Activated naive CD4-positive, alpha-beta T cell treated with anti-CD3 and anti-CD28 coated beads, Interleukin-2, amount 50 U/mL, for 24 hours (primary cell): Measurements from ENCODE around the gene CLIC2.
"Not testable (repeated sequence)": the region's sequence is repeated elsewhere in the genome, so short reads cannot be mapped to it uniquely, and the experiment has no call there.

ENCODE experiments used
- H3K27ac Mint-ChIP-seq: one replicate; pipeline ENCODE4 v1.8.0; 2021; ENCODE audit warnings: mild to moderate bottlenecking, mixed read lengths
- H3K27me3 Mint-ChIP-seq: one replicate; pipeline ENCODE4 v1.8.0; 2021; ENCODE audit warnings: mixed read lengths
- H3K36me3 Mint-ChIP-seq: one replicate; pipeline ENCODE4 v1.8.0; 2021; ENCODE audit warnings: mixed read lengths
- H3K4me1 Mint-ChIP-seq: one replicate; pipeline ENCODE4 v1.8.0; 2021; ENCODE audit warnings: mixed read lengths
- H3K4me3 Mint-ChIP-seq: one replicate; pipeline ENCODE4 v1.8.0; 2021; ENCODE audit warnings: mild to moderate bottlenecking, mixed read lengths
- H3K9me3 Mint-ChIP-seq: one replicate; pipeline ENCODE4 v1.8.0; 2021; ENCODE audit warnings: mixed read lengths

Gene CLIC2

GRCh38 chrX:155334486-155335336 lies at the start of gene CLIC2:
Gene CLIC2, minus strand, starts transcription at chrX:155334614. Its CDS starts 187 bp downstream, at chrX:155334427.
- no peaks in the 10 kb centered on the region for H3K36me3 Mint-ChIP-seq
- no peaks in the 10 kb centered on the region for H3K27me3 Mint-ChIP-seq
- H3K27ac Mint-ChIP-seq, result no peak within 1 kb of the TSS
- no peaks in the 10 kb centered on the region for H3K9me3 Mint-ChIP-seq
- H3K4me1 Mint-ChIP-seq, result no peaks in the 10 kb centered on the region
- H3K4me3 Mint-ChIP-seq, result no peak within 1 kb of the TSS

- not testable (repeated sequence) for H3K4me3 Mint-ChIP-seq, H3K27ac Mint-ChIP-seq, H3K9me3 Mint-ChIP-seq, H3K27me3 Mint-ChIP-seq, H3K36me3 Mint-ChIP-seq
- peaks cover 12% of the 10 kb centered on the region for H3K4me1 Mint-ChIP-seq
Observed at GRCh38 chrX:155382529-155382967, 48.1 kb upstream of the CLIC2 start.

- not testable (repeated sequence) for H3K36me3 Mint-ChIP-seq, H3K9me3 Mint-ChIP-seq, H3K4me3 Mint-ChIP-seq, H3K4me1 Mint-ChIP-seq, H3K27me3 Mint-ChIP-seq, H3K27ac Mint-ChIP-seq
Observed at GRCh38 chrX:155381843-155382528, 47.6 kb upstream of the CLIC2 start, which contains the start of gene F8A2. Gene F8A2, plus strand, starts transcription at chrX:155382095. Its CDS starts 20 bp downstream, at chrX:155382115.

- not testable (repeated sequence) for H3K27ac Mint-ChIP-seq, H3K36me3 Mint-ChIP-seq, H3K4me3 Mint-ChIP-seq, H3K27me3 Mint-ChIP-seq, H3K9me3 Mint-ChIP-seq, H3K4me1 Mint-ChIP-seq
Observed at GRCh38 chrX:155379802-155380201, 45.4 kb upstream of the CLIC2 start.

GRCh38 chrX:155373777-155374458 lies 39.5 kb upstream of the CLIC2 start:
- not testable (repeated sequence) for H3K4me1 Mint-ChIP-seq, H3K27ac Mint-ChIP-seq, H3K36me3 Mint-ChIP-seq, H3K9me3 Mint-ChIP-seq, H3K27me3 Mint-ChIP-seq, H3K4me3 Mint-ChIP-seq

GRCh38 chrX:155363712-155364111 lies 29.3 kb upstream of the CLIC2 start:
- not testable (repeated sequence) for H3K27me3 Mint-ChIP-seq, H3K4me1 Mint-ChIP-seq, H3K4me3 Mint-ChIP-seq, H3K36me3 Mint-ChIP-seq, H3K9me3 Mint-ChIP-seq, H3K27ac Mint-ChIP-seq

GRCh38 chrX:155349448-155349847 lies 15.0 kb upstream of the CLIC2 start:
- not testable (repeated sequence) for H3K27me3 Mint-ChIP-seq, H3K9me3 Mint-ChIP-seq, H3K27ac Mint-ChIP-seq, H3K4me3 Mint-ChIP-seq, H3K36me3 Mint-ChIP-seq, H3K4me1 Mint-ChIP-seq

GRCh38 chrX:155345689-155346088 lies 11.3 kb upstream of the CLIC2 start:
- H3K36me3 Mint-ChIP-seq, H3K9me3 Mint-ChIP-seq, H3K4me1 Mint-ChIP-seq, H3K27me3 Mint-ChIP-seq, H3K4me3 Mint-ChIP-seq, H3K27ac Mint-ChIP-seq: not testable (repeated sequence)

- not testable (repeated sequence) for H3K4me3 Mint-ChIP-seq, H3K9me3 Mint-ChIP-seq, H3K27me3 Mint-ChIP-seq, H3K36me3 Mint-ChIP-seq, H3K4me1 Mint-ChIP-seq, H3K27ac Mint-ChIP-seq
Observed at GRCh38 chrX:155335337-155335712, 911 bp upstream of the CLIC2 start.

GRCh38 chrX:155333544-155334100 lies 792 bp downstream of the CLIC2 start:
- no peaks in the 10 kb centered on the region for H3K4me1 Mint-ChIP-seq
- H3K27me3 Mint-ChIP-seq, result no peaks in the 10 kb centered on the region
- H3K36me3 Mint-ChIP-seq, result no peaks in the 10 kb centered on the region
- no peaks in the 10 kb centered on the region for H3K9me3 Mint-ChIP-seq
- no peak overlapping the region for H3K4me3 Mint-ChIP-seq
- H3K27ac Mint-ChIP-seq, result no peak overlapping the region

- Mint-ChIP-seq H3K27ac (no peak overlapping the region), H3K4me3 (no peak overlapping the region), H3K27me3 (no peaks in the 10 kb centered on the region), H3K9me3 (no peaks in the 10 kb centered on the region), H3K36me3 (no peaks in the 10 kb centered on the region), H3K4me1 (no peaks in the 10 kb centered on the region)
Observed at GRCh38 chrX:155330992-155331391, 3.4 kb downstream of the CLIC2 start.

GRCh38 chrX:155329293-155329692 lies 5.1 kb downstream of the CLIC2 start:
- H3K27me3 Mint-ChIP-seq, result no peaks in the 10 kb centered on the region
- H3K4me3 Mint-ChIP-seq, result no peak overlapping the region
- no peaks in the 10 kb centered on the region for H3K4me1 Mint-ChIP-seq
- no peaks in the 10 kb centered on the region for H3K36me3 Mint-ChIP-seq
- H3K9me3 Mint-ChIP-seq, result no peaks in the 10 kb centered on the region
- no peak overlapping the region for H3K27ac Mint-ChIP-seq

- no peaks in the 10 kb centered on the region for H3K4me1 Mint-ChIP-seq
- no peaks in the 10 kb centered on the region for H3K36me3 Mint-ChIP-seq
- no peak overlapping the region for H3K27ac Mint-ChIP-seq
- H3K4me3 Mint-ChIP-seq, result no peak overlapping the region
- no peaks in the 10 kb centered on the region for H3K9me3 Mint-ChIP-seq
- no peaks in the 10 kb centered on the region for H3K27me3 Mint-ChIP-seq
Observed at GRCh38 chrX:155326610-155327009, 7.8 kb downstream of the CLIC2 start.

GRCh38 chrX:155314260-155314659 lies 20.2 kb downstream of the CLIC2 start:
- no peaks in the 10 kb centered on the region for H3K9me3 Mint-ChIP-seq
- peaks cover 1% of the 10 kb centered on the region for H3K27me3 Mint-ChIP-seq
- no peak overlapping the region for H3K4me3 Mint-ChIP-seq
- H3K36me3 Mint-ChIP-seq, result no peaks in the 10 kb centered on the region
- no peak overlapping the region for H3K27ac Mint-ChIP-seq
- H3K4me1 Mint-ChIP-seq, result no peaks in the 10 kb centered on the region

- H3K4me1 Mint-ChIP-seq, result no peaks in the 10 kb centered on the region
- no peaks in the 10 kb centered on the region for H3K9me3 Mint-ChIP-seq
- no peaks in the 10 kb centered on the region for H3K36me3 Mint-ChIP-seq
- H3K4me3 Mint-ChIP-seq, result no peak overlapping the region
- no peak overlapping the region for H3K27ac Mint-ChIP-seq
- H3K27me3 Mint-ChIP-seq, result peaks cover 1% of the 10 kb centered on the region
Observed at GRCh38 chrX:155313766-155314165, 20.6 kb downstream of the CLIC2 start.

- no peaks in the 10 kb centered on the region for H3K36me3 Mint-ChIP-seq
- no peak overlapping the region for H3K4me3 Mint-ChIP-seq
- no peak overlapping the region for H3K27ac Mint-ChIP-seq
- no peaks in the 10 kb centered on the region for H3K27me3 Mint-ChIP-seq
- H3K4me1 Mint-ChIP-seq, result no peaks in the 10 kb centered on the region
- no peaks in the 10 kb centered on the region for H3K9me3 Mint-ChIP-seq
Observed at GRCh38 chrX:155293771-155294170, 40.6 kb downstream of the CLIC2 start.
